K562 (cell line): ENCODE results near the gene TNIP1. TPM values are rescaled to one million over a fixed set of nuclear protein-coding genes. Genes with fewer than 3 reads are reported as not detected.

ENCODE experiments used
- ARID2 ChIP-seq: fragments of 450-650 bp; IDR thresholded peaks from 2 replicates; pipeline ENCODE4 v1.6.1; 2017; ENCODE audit warnings: antibody characterized with exemption, mild to moderate bottlenecking
- BACH1 ChIP-seq: fragments of 200-800 bp; sonication (Bioruptor generic); IDR thresholded peaks from 2 replicates; pipeline ENCODE4 v1.6.1; 2016; ENCODE audit warnings: missing genetic modification characterization, missing compliant biosample characterization
- C11orf30 ChIP-seq: fragments of 450-650 bp; IDR thresholded peaks from 2 replicates; pipeline ENCODE4 v1.6.1; 2016; ENCODE audit warnings: low read depth, mild to moderate bottlenecking
- EP300 ChIP-seq: IDR thresholded peaks from 2 replicates; pipeline ENCODE4 v1.6.1; 2012; ENCODE audit warnings: low read length, improper control_type of control experiment
- FOS ChIP-seq: IDR thresholded peaks from 3 replicates; pipeline ENCODE4 v1.6.1; 2011; ENCODE audit not compliant: insufficient read length; ENCODE audit errors: extremely low read depth
- FOXA3 ChIP-seq, 2 experiments: fragments of 450-650 bp in 1 of 2; sonication (generic) in 1 of 2; formaldehyde crosslinking; IDR thresholded peaks in 1 of 2; conservative IDR thresholded peaks in 1 of 2; 2 replicates each; pipeline versions ENCODE4 v1.4.0 to v1.8.0; 2020 to 2022; ENCODE audit warnings: mild to moderate bottlenecking in 2 of 2, missing genetic modification reagents in 1 of 2
- KAT8 ChIP-seq: fragments of 450-650 bp; IDR thresholded peaks from 2 replicates; pipeline ENCODE4 v1.6.1; 2016; ENCODE audit warnings: low read depth, mild to moderate bottlenecking
- KLF10 ChIP-seq: fragments of 250-450 bp; sonication (Bioruptor Pico); IDR thresholded peaks from 2 replicates; pipeline ENCODE4 v1.6.1; 2021; ENCODE audit warnings: matching md5 sums
- MBD2 ChIP-seq: sonication (generic); IDR thresholded peaks from 2 replicates; pipeline ENCODE4 v1.6.1; 2016; ENCODE audit warnings: low read depth, borderline replicate concordance
- MYNN ChIP-seq, 2 experiments: sonication (generic); formaldehyde crosslinking in 1 of 2; IDR thresholded peaks; 2 replicates each; pipeline versions ENCODE4 v1.5.0 to v1.6.1; 2016 to 2020; ENCODE audit warnings: antibody characterized with exemption in 1 of 2, missing genetic modification reagents in 1 of 2
- NBN ChIP-seq: fragments of 450-650 bp; IDR thresholded peaks from 2 replicates; pipeline ENCODE4 v1.6.1; 2016; ENCODE audit warnings: low read depth, mild to moderate bottlenecking
- NCOA2 ChIP-seq, 2 experiments: fragments of 450-650 bp; IDR thresholded peaks; 2 replicates each; pipeline ENCODE4 v1.6.1; 2018; ENCODE audit warnings: mild to moderate bottlenecking in 2 of 2, moderate library complexity in 1 of 2; ENCODE audit not compliant: partially characterized antibody in 2 of 2
- NELFE ChIP-seq: IDR thresholded peaks from 2 replicates; pipeline ENCODE4 v1.6.1; 2011; ENCODE audit warnings: mild to moderate bottlenecking; ENCODE audit not compliant: insufficient read depth, insufficient read length
- SAFB2 ChIP-seq: fragments of 200-400 bp; formaldehyde crosslinking; IDR thresholded peaks from 2 replicates; pipeline ENCODE4 v1.6.1; 2018; ENCODE audit warnings: borderline replicate concordance, low read length, low read depth, moderate library complexity; ENCODE audit not compliant: severe bottlenecking
- SIN3A ChIP-seq, 2 experiments: fragments of 150-350 bp in 1 of 2; IDR thresholded peaks; 2 replicates each; pipeline ENCODE4 v1.6.1; 2011 to 2016; ENCODE audit warnings: borderline replicate concordance in 2 of 2, low read depth in 2 of 2, low read length in 2 of 2, mild to moderate bottlenecking in 2 of 2, moderate library complexity in 2 of 2; ENCODE audit not compliant: control insufficient read depth in 1 of 2
- ZC3H11A ChIP-seq: IDR thresholded peaks from 2 replicates; pipeline ENCODE4 v1.6.1; 2012; ENCODE audit warnings: low read depth, low read length, improper control_type of control experiment
- ZNF23 ChIP-seq: fragments of 250-450 bp; sonication (Bioruptor Pico); IDR thresholded peaks from 2 replicates; pipeline ENCODE4 v1.4.0; 2020; ENCODE audit warnings: mild to moderate bottlenecking
- ZNF280B ChIP-seq: fragments of 250-450 bp; sonication (Bioruptor Pico); IDR thresholded peaks from 2 replicates; pipeline ENCODE4 v1.5.1; 2021; ENCODE audit warnings: mild to moderate bottlenecking
- ZNF644 ChIP-seq: fragments of 200-800 bp; sonication (Bioruptor generic); IDR thresholded peaks from 2 replicates; pipeline ENCODE4 v1.6.1; 2016; ENCODE audit warnings: low read depth, missing genetic modification characterization, missing compliant biosample characterization
- polyA plus RNA-seq, 8 experiments: library from polyadenylated mRNA; depleted of rRNA in 4 of 8; stranded (reverse) in 5 of 8; unstranded in 3 of 8; fragments of >200 nt; fragmentation: Nextera tagmentation in 2 of 8; fragmentation: Illumina TruSeq in 1 of 8; extraction: Ambion mirVana in 2 of 8; extraction: Trizol in 1 of 8; gene quantifications; 2 replicates each; pipeline versions ENCODE4 v1.2.1 to v1.2.3, GENCODE V29; 2011 to 2014; ENCODE audit warnings: inconsistent platforms in 1 of 8, missing spikeins in 1 of 8
- total RNA-seq, 7 experiments: library from RNA; depleted of rRNA in 6 of 7; stranded (reverse); fragments of >200 nt in 6 of 7; fragmentation: Illumina TruSeq in 2 of 7; extraction: Trizol in 2 of 7; gene quantifications; 2 replicates each; pipeline versions ENCODE4 v1.2.1 to v1.2.3, GENCODE V29; 2011 to 2021; ENCODE audit warnings: low replicate concordance in 1 of 7
- TF ChIP-seq, protein P1 (sequence below): fragments of 250-450 bp; sonication (Bioruptor Pico); IDR thresholded peaks from 2 replicates; pipeline ENCODE4 v1.8.0; 2022; ENCODE audit warnings: moderate library complexity, mild to moderate bottlenecking, inconsistent platforms
- TF ChIP-seq, protein P2 (sequence below): fragments of 250-450 bp; sonication (Bioruptor Pico); IDR thresholded peaks from 2 replicates; pipeline ENCODE4 v1.4.0; 2020
- TF ChIP-seq, protein P3 (sequence below): fragments of 250-450 bp; sonication (Bioruptor Pico); IDR thresholded peaks from 2 replicates; pipeline ENCODE4 v1.5.0; 2022; ENCODE audit warnings: mild to moderate bottlenecking
- TF ChIP-seq, protein P4 (sequence below): sonication (generic); formaldehyde crosslinking; IDR thresholded peaks from 2 replicates; pipeline ENCODE4 v1.8.0; 2022; ENCODE audit warnings: mild to moderate bottlenecking, low read depth, missing genetic modification reagents

Gene TNIP1
- total and polyA plus RNA-seq, 9 of the 15 experiments (the other 6 are each of a cell fraction or from before 2014, with no cell fraction given): 0.46 to 41.0 (median 24.6) TPM

- TF ChIP-seq, protein P1, sequence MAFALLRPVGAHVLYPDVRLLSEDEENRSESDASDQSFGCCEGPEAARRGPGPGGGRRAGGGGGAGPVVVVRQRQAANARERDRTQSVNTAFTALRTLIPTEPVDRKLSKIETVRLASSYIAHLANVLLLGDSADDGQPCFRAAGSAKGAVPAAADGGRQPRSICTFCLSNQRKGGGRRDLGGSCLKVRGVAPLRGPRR (CRISPR knock-in tag): no peak
- TF ChIP-seq C11orf30 (no peak), ZC3H11A (no peak), MBD2 (no peak), NCOA2 (IDR thresholded peaks at IDR 0.05; ENCODE audit: partially characterized antibody in 2 of 2) (no peak), KLF10 (CRISPR knock-in tag) (no peak), KAT8 (no peak), MYNN (IDR thresholded peaks at IDR 0.05) (no peak), MYNN (CRISPR knock-in tag; IDR thresholded peaks at IDR 0.05) (no peak), FOS (no peak), ZNF23 (no peak), ZNF644 (tag) (no peak), SIN3A (IDR thresholded peaks at IDR 0.05; ENCODE audit: borderline replicate concordance in 2 of 2, control insufficient read depth in 1 of 2, low read depth in 2 of 2, low read length in 2 of 2) (no peak), EP300 (peak; percentile 34), FOXA3 (CRISPR knock-in tag; conservative IDR thresholded peaks at IDR 0.05 in 1 of 2, IDR thresholded peaks at IDR 0.05 in 1 of 2) (no peak), NBN (peak; percentile 76; the same call in 1 of the 2 replicates), ARID2 (no peak), SAFB2 (no peak), ZNF280B (no peak), NELFE (no peak), BACH1 (tag) (0 out of 2 replicates have a peak, but pooled peaks have one; percentile 40)
- TF ChIP-seq, protein P2, sequence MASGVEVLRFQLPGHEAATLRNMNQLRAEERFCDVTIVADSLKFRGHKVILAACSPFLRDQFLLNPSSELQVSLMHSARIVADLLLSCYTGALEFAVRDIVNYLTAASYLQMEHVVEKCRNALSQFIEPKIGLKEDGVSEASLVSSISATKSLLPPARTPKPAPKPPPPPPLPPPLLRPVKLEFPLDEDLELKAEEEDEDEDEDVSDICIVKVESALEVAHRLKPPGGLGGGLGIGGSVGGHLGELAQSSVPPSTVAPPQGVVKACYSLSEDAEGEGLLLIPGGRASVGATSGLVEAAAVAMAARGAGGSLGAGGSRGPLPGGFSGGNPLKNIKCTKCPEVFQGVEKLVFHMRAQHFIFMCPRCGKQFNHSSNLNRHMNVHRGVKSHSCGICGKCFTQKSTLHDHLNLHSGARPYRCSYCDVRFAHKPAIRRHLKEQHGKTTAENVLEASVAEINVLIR: no peak
- TF ChIP-seq, protein P3, sequence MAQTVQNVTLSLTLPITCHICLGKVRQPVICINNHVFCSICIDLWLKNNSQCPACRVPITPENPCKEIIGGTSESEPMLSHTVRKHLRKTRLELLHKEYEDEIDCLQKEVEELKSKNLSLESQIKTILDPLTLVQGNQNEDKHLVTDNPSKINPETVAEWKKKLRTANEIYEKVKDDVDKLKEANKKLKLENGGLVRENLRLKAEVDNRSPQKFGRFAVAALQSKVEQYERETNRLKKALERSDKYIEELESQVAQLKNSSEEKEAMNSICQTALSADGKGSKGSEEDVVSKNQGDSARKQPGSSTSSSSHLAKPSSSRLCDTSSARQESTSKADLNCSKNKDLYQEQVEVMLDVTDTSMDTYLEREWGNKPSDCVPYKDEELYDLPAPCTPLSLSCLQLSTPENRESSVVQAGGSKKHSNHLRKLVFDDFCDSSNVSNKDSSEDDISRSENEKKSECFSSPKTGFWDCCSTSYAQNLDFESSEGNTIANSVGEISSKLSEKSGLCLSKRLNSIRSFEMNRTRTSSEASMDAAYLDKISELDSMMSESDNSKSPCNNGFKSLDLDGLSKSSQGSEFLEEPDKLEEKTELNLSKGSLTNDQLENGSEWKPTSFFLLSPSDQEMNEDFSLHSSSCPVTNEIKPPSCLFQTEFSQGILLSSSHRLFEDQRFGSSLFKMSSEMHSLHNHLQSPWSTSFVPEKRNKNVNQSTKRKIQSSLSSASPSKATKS: no peak
- TF ChIP-seq, protein P4, sequence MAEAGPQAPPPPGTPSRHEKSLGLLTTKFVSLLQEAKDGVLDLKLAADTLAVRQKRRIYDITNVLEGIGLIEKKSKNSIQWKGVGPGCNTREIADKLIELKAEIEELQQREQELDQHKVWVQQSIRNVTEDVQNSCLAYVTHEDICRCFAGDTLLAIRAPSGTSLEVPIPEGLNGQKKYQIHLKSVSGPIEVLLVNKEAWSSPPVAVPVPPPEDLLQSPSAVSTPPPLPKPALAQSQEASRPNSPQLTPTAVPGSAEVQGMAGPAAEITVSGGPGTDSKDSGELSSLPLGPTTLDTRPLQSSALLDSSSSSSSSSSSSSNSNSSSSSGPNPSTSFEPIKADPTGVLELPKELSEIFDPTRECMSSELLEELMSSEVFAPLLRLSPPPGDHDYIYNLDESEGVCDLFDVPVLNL: no peak
These were observed 64.8 kb downstream of the TNIP1 start (continued) for GRCh38 chr5:151015974-151016587.
